Endodermal cell (in vitro differentiated cells): Measurements from ENCODE around the gene UNC93B1. TPM values are rescaled to one million over a fixed set of nuclear protein-coding genes. Genes with fewer than 3 reads are reported as not detected.

ENCODE experiments used
- DNase-seq: peaks from one replicate; pipeline ENCODE4 v3.0.0-alpha.2; 2017
- H3K27ac ChIP-seq: 2 replicates; pipeline ENCODE4 v1.5.1; 2013; ENCODE audit warnings: mild to moderate bottlenecking, low read depth, low read length, moderate library complexity
- H3K27me3 ChIP-seq: 2 replicates; pipeline ENCODE4 v1.6.1; 2013; ENCODE audit warnings: mild to moderate bottlenecking, low read length, moderate library complexity; ENCODE audit not compliant: insufficient read depth, control insufficient read depth, poor library complexity, severe bottlenecking
- H3K36me3 ChIP-seq: 2 replicates; pipeline ENCODE4 v1.7.0; 2013; ENCODE audit warnings: mild to moderate bottlenecking, low read length, moderate library complexity; ENCODE audit not compliant: control insufficient read depth, insufficient read depth
- H3K4me1 ChIP-seq: one replicate; pipeline ENCODE4 v1.7.0; 2013; ENCODE audit warnings: low read length; ENCODE audit not compliant: control insufficient read depth, insufficient read depth
- H3K4me3 ChIP-seq: 2 replicates; pipeline ENCODE4 v1.5.1; 2013; ENCODE audit warnings: mild to moderate bottlenecking, low read length, moderate library complexity
- H3K9ac ChIP-seq: 2 replicates; pipeline ENCODE4 v1.6.1; 2013; ENCODE audit warnings: mild to moderate bottlenecking, low read length, moderate library complexity; ENCODE audit not compliant: poor library complexity, severe bottlenecking; ENCODE audit errors: extremely low read depth
- H3K9me3 ChIP-seq: 2 replicates; pipeline ENCODE4 v1.6.1; 2013; ENCODE audit warnings: mild to moderate bottlenecking, low read length, moderate library complexity; ENCODE audit not compliant: control insufficient read depth
- H3K27ac Mint-ChIP-seq: 2 replicates; pipeline ENCODE4 v1.8.0; 2020; ENCODE audit warnings: mixed read lengths
- H3K27me3 Mint-ChIP-seq: 2 replicates; pipeline ENCODE4 v1.8.0; 2021; ENCODE audit warnings: mild to moderate bottlenecking, mixed read lengths; ENCODE audit not compliant: insufficient read depth
- H3K36me3 Mint-ChIP-seq: 2 replicates; pipeline ENCODE4 v1.8.0; 2020; ENCODE audit warnings: low read depth, mixed read lengths
- H3K4me1 Mint-ChIP-seq: 2 replicates; pipeline ENCODE4 v1.8.0; 2020; ENCODE audit warnings: mixed read lengths
- H3K4me3 Mint-ChIP-seq: 2 replicates; pipeline ENCODE4 v1.8.0; 2020; ENCODE audit warnings: mild to moderate bottlenecking, moderate library complexity, mixed read lengths
- H3K9me3 Mint-ChIP-seq: 2 replicates; pipeline ENCODE4 v1.8.0; 2020; ENCODE audit warnings: mild to moderate bottlenecking, mixed read lengths
- WGBS, 2 experiments: methylation state at CpG; one replicate each; pipeline versions ENCODE4 v1.1.5 to v1.1.7; 2013; ENCODE audit warnings: missing lambda C conversion rate in 2 of 2, mixed read lengths in 1 of 2; ENCODE audit not compliant: insufficient coverage in 1 of 2, insufficient read length in 1 of 2; 5-methylcytosine and 5-hydroxymethylcytosine counted together
- total RNA-seq, 2 donors: library from RNA; stranded (reverse); fragmentation: NEBNext Ultra II Directional in 1 of 2; extraction: Animal tissue kit (Norgen Biotek cat#: 25700) in 1 of 2; gene quantifications; 2 replicates in 1 of 2; 3 replicates in 1 of 2; pipeline ENCODE4 v1.2.1, GENCODE V29; 2021
- TF ChIP-seq, protein P1 (sequence below): fragments of 200-600 bp; sonication (generic); conservative IDR thresholded peaks from 2 replicates; pipeline ENCODE4 v1.5.0; 2021; ENCODE audit warnings: antibody characterized with exemption, mild to moderate bottlenecking

Gene UNC93B1
- total RNA-seq, 2 donors from 2014 or later: 27.1 to 32.0 TPM

GRCh38 chr11:68002575-68002937 lies 1.3 kb downstream of the UNC93B1 start:
- Histone ChIP-seq H3K9me3 (no peaks in the 10 kb centered on the region), H3K27ac (no peak overlapping the region), H3K27me3 (peaks cover 7% of the 10 kb centered on the region), H3K4me1 (no peaks in the 10 kb centered on the region), H3K9ac (no peak overlapping the region), H3K36me3 (no peaks in the 10 kb centered on the region), H3K4me3 (no peak overlapping the region)
- WGBS, 2 experiments: 84 to 85% methylated on average over 4 to 9 of the region's 9 CpGs
- Mint-ChIP-seq H3K27me3 (peaks cover 8% of the 10 kb centered on the region), H3K36me3 (peaks cover 4% of the 10 kb centered on the region), H3K27ac (no peak overlapping the region), H3K9me3 (no peaks in the 10 kb centered on the region), H3K4me1 (peaks cover 2% of the 10 kb centered on the region), H3K4me3 (peak overlapping the region; percentile 55)
- TF ChIP-seq, protein P1, sequence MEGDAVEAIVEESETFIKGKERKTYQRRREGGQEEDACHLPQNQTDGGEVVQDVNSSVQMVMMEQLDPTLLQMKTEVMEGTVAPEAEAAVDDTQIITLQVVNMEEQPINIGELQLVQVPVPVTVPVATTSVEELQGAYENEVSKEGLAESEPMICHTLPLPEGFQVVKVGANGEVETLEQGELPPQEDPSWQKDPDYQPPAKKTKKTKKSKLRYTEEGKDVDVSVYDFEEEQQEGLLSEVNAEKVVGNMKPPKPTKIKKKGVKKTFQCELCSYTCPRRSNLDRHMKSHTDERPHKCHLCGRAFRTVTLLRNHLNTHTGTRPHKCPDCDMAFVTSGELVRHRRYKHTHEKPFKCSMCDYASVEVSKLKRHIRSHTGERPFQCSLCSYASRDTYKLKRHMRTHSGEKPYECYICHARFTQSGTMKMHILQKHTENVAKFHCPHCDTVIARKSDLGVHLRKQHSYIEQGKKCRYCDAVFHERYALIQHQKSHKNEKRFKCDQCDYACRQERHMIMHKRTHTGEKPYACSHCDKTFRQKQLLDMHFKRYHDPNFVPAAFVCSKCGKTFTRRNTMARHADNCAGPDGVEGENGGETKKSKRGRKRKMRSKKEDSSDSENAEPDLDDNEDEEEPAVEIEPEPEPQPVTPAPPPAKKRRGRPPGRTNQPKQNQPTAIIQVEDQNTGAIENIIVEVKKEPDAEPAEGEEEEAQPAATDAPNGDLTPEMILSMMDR: no peak
- no peak for DNase-seq

DNA sequence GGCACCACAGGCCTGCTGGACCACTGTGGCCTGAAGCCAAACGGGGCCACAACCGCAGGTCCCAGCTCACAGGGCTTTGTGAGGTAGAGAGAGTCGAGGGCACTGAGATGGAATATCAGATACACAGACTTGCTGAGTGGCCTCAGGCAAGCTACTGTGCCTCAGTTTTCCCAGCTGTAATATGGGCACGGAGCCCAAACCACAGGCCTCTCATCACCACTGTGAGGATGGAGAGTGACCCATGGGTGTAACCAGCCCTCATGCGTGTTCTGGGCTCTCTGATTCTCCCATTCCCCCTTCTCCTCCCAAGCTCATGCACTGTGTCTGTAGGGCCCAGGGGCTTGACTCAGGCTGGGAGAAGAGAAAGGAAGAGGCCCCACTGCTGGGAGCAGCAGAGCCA lies 4.2 kb downstream of the UNC93B1 start:
- no peaks in the 10 kb centered on the region for H3K9me3 ChIP-seq
- no peak overlapping the region for H3K4me3 ChIP-seq
- Mint-ChIP-seq H3K27ac (no peak overlapping the region), H3K27me3 (peaks cover 6% of the 10 kb centered on the region), H3K9me3 (no peaks in the 10 kb centered on the region), H3K36me3 (peaks cover 11% of the 10 kb centered on the region), H3K4me1 (peaks cover under 1% of the 10 kb centered on the region), H3K4me3 (no peak overlapping the region)
- TF ChIP-seq, protein P1: no peak
- 91 to 93% methylated on average over 4 to 5 of the region's 5 CpGs for WGBS, 2 experiments
- H3K27ac ChIP-seq: no peak overlapping the region
- H3K27me3 ChIP-seq: peaks cover 7% of the 10 kb centered on the region
- H3K4me1 ChIP-seq: no peaks in the 10 kb centered on the region
- no peaks in the 10 kb centered on the region for H3K36me3 ChIP-seq
- H3K9ac ChIP-seq: no peak overlapping the region
- no peak for DNase-seq

DNA sequence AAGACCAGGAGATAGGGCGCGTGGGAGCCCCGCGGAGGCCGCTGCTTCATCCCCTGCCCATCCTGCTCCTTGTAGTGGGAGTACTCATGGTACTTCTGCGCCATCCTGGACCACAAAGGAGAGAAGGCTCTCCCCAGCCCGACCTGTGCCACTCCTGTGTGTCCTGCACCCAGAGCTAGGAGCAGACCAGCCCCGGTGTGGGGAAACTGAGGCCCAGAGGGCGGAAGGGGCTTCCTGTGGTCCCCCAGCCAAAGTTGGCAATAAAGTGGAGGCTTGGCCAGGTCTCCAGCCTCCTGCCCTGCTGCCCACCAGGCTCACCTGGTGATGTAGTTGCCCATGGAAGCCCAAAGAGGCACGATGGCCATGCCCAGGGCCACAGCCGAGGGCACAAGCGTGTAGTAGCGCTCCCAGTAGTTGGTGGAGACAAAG lies 4.7 kb downstream of the UNC93B1 start:
- no peaks in the 10 kb centered on the region for H3K4me1 Mint-ChIP-seq
- TF ChIP-seq, protein P1: no peak
- Histone ChIP-seq H3K27me3 (peaks cover 7% of the 10 kb centered on the region), H3K36me3 (no peaks in the 10 kb centered on the region), H3K9ac (no peak overlapping the region), H3K27ac (no peak overlapping the region), H3K4me1 (no peaks in the 10 kb centered on the region), H3K4me3 (no peak overlapping the region), H3K9me3 (no peaks in the 10 kb centered on the region)
- H3K27me3 Mint-ChIP-seq: peaks cover 6% of the 10 kb centered on the region
- H3K27ac Mint-ChIP-seq: no peak overlapping the region
- WGBS, 2 experiments: 91 to 100% methylated on average over 9 to 13 of the region's 13 CpGs
- H3K4me3 Mint-ChIP-seq: no peak overlapping the region
- peak; percentile 31 for DNase-seq
- peaks cover 11% of the 10 kb centered on the region for H3K36me3 Mint-ChIP-seq
- no peaks in the 10 kb centered on the region for H3K9me3 Mint-ChIP-seq
